ENCODE data around the gene ST3GAL5. TPM values are rescaled to one million over a fixed set of nuclear protein-coding genes. Genes with fewer than 3 reads are reported as not detected.

ST3GAL5 gene
- total RNA-seq, 1 experiment from 2014 or later = 3.8 TPM

- H3K4me1 Mint-ChIP-seq (ENCODE audit: low read depth, unreplicated experiment) = no peaks in the 10 kb centered on the region
- no peak overlapping the region for H3K27ac Mint-ChIP-seq (ENCODE audit: unreplicated experiment)
- BruUV-seq (replicated peaks) = no TSS peak
- CTCF ChIA-PET = no interaction called here
- no peak for DNase-seq
- intact Hi-C loops (cut with micrococcal nuclease; ENCODE audit: unreplicated experiment) = no loop called here
- no peak overlapping the region for H3K4me3 Mint-ChIP-seq (ENCODE audit: low read depth, unreplicated experiment)
- TF ChIP-seq CTCF (IDR thresholded peaks at IDR 0.05; ENCODE audit: unreplicated experiment) = no peak
- no peaks in the 10 kb centered on the region for H3K9me3 Mint-ChIP-seq (ENCODE audit: low read depth, unreplicated experiment)
- H3K27me3 Mint-ChIP-seq (ENCODE audit: unreplicated experiment) = peaks cover 15% of the 10 kb centered on the region
- no peaks in the 10 kb centered on the region for H3K36me3 Mint-ChIP-seq (ENCODE audit: insufficient read depth, unreplicated experiment)
Observed at GRCh38 chr2:85925216-85925671, 36.5 kb upstream of the ST3GAL5 start.

GRCh38 chr2:85924522-85924921 lies 35.7 kb upstream of the ST3GAL5 start:
- no peaks in the 10 kb centered on the region for H3K9me3 Mint-ChIP-seq (ENCODE audit: low read depth, unreplicated experiment)
- H3K27me3 Mint-ChIP-seq (ENCODE audit: unreplicated experiment) = peaks cover 15% of the 10 kb centered on the region
- H3K27ac Mint-ChIP-seq (ENCODE audit: unreplicated experiment) = no peak overlapping the region
- BruUV-seq (replicated peaks) = no TSS peak
- no peaks in the 10 kb centered on the region for H3K36me3 Mint-ChIP-seq (ENCODE audit: insufficient read depth, unreplicated experiment)
- H3K4me1 Mint-ChIP-seq (ENCODE audit: low read depth, unreplicated experiment) = no peaks in the 10 kb centered on the region
- H3K4me3 Mint-ChIP-seq (ENCODE audit: low read depth, unreplicated experiment) = no peak overlapping the region
- DNase-seq = no peak
- TF ChIP-seq CTCF (IDR thresholded peaks at IDR 0.05; ENCODE audit: unreplicated experiment) = no peak
- intact Hi-C loops (cut with micrococcal nuclease; ENCODE audit: unreplicated experiment) = no loop called here
- CTCF ChIA-PET = no interaction called here

GRCh38 chr2:85922199-85922598 lies 33.4 kb upstream of the ST3GAL5 start:
- H3K27ac Mint-ChIP-seq (ENCODE audit: unreplicated experiment) = no peak overlapping the region
- TF ChIP-seq CTCF (IDR thresholded peaks at IDR 0.05; ENCODE audit: unreplicated experiment) = no peak
- no peaks in the 10 kb centered on the region for H3K4me1 Mint-ChIP-seq (ENCODE audit: low read depth, unreplicated experiment)
- intact Hi-C loops (cut with micrococcal nuclease; ENCODE audit: unreplicated experiment) = no loop called here
- H3K4me3 Mint-ChIP-seq (ENCODE audit: low read depth, unreplicated experiment) = no peak overlapping the region
- no peaks in the 10 kb centered on the region for H3K9me3 Mint-ChIP-seq (ENCODE audit: low read depth, unreplicated experiment)
- no peak for DNase-seq
- CTCF ChIA-PET = interaction anchor here (0.7 kb wide), 1 partner anchor 37 kb away, joined by 3 read pairs; no protein-coding TSS in a partner anchor
- peaks cover 32% of the 10 kb centered on the region for H3K27me3 Mint-ChIP-seq (ENCODE audit: unreplicated experiment)
- no peaks in the 10 kb centered on the region for H3K36me3 Mint-ChIP-seq (ENCODE audit: insufficient read depth, unreplicated experiment)
- BruUV-seq (replicated peaks) = no TSS peak

GRCh38 chr2:85921659-85922058 lies 32.9 kb upstream of the ST3GAL5 start:
- Mint-ChIP-seq H3K4me3 (ENCODE audit: low read depth, unreplicated experiment) (no peak overlapping the region), H3K27ac (ENCODE audit: unreplicated experiment) (no peak overlapping the region), H3K4me1 (ENCODE audit: low read depth, unreplicated experiment) (no peaks in the 10 kb centered on the region), H3K36me3 (ENCODE audit: insufficient read depth, unreplicated experiment) (no peaks in the 10 kb centered on the region), H3K9me3 (ENCODE audit: low read depth, unreplicated experiment) (no peaks in the 10 kb centered on the region), H3K27me3 (ENCODE audit: unreplicated experiment) (peaks cover 32% of the 10 kb centered on the region)
- DNase-seq = no peak
- CTCF ChIA-PET = interaction anchor here (0.7 kb wide), 1 partner anchor 38 kb away, joined by 3 read pairs; no protein-coding TSS in a partner anchor
- BruUV-seq (replicated peaks) = no TSS peak
- intact Hi-C loops (cut with micrococcal nuclease; ENCODE audit: unreplicated experiment) = no loop called here
- no peak for TF ChIP-seq CTCF (IDR thresholded peaks at IDR 0.05; ENCODE audit: unreplicated experiment)
